Right renal cortex interstitium (tissue), 3 donors: Measurements from ENCODE around the gene ASXL1. TPM values are rescaled to one million over a fixed set of nuclear protein-coding genes. Genes with fewer than 3 reads are reported as not detected.

ENCODE experiments used
- DNase-seq, 3 donors: peaks; one replicate each; pipeline ENCODE4 v3.0.0-alpha.2; 2013; ENCODE audit warnings: low read depth in 3 of 3, low spot score in 2 of 3
- polyA plus RNA-seq, 3 donors: library from polyadenylated mRNA; unstranded; fragments of 120-200 nt; gene quantifications; one replicate each; pipeline ENCODE4 v1.2.1, GENCODE V29; 2013; ENCODE audit not compliant: insufficient read length in 3 of 3

Gene ASXL1
- polyA plus RNA-seq, 3 donors, result 55.8 to 58.9 (median 58.6) TPM

DNA sequence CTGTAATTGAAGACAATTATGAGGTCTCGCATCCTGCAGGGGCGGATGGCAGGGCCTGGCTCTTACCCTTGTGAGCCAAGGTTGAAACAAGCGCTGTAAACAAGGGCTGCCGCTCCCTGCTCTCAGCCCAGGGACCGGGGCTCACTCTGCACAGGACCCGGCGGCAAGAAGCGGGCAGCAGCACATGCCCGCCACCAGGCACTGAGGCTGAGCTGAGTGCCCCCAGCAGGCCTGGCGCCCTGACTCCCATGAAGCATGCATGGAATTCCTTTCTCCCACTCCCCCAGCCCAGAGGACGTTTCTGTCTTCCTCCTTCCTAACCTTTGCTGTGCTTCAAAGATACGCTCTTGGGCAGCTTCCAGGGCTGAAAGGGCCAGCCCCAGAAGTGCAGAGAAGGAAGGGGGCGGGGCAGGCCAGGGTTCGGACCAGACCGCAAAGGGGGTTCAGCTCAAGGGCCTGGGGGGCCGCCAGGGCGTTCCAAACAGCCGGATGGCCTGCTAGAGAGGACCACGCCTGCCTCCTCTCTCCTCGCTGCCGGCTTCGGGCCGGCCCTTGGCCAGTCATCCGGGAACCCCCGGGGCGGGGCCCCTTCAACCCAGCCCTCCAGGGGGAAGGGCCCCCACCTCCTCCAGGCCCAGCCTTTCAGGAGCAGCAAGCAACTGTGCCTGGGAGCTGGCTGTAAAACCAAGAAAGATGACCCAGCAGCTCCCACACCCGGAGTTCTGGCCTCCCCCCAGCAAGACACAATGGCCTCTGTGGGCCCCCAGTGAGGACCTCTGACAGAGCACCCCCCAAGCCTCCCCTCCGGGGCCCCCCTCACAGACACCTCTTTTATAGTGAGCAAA is 117.1 kb downstream of the ASXL1 start:
- peak; percentile 77 to 85 (median 81) for DNase-seq

DNA sequence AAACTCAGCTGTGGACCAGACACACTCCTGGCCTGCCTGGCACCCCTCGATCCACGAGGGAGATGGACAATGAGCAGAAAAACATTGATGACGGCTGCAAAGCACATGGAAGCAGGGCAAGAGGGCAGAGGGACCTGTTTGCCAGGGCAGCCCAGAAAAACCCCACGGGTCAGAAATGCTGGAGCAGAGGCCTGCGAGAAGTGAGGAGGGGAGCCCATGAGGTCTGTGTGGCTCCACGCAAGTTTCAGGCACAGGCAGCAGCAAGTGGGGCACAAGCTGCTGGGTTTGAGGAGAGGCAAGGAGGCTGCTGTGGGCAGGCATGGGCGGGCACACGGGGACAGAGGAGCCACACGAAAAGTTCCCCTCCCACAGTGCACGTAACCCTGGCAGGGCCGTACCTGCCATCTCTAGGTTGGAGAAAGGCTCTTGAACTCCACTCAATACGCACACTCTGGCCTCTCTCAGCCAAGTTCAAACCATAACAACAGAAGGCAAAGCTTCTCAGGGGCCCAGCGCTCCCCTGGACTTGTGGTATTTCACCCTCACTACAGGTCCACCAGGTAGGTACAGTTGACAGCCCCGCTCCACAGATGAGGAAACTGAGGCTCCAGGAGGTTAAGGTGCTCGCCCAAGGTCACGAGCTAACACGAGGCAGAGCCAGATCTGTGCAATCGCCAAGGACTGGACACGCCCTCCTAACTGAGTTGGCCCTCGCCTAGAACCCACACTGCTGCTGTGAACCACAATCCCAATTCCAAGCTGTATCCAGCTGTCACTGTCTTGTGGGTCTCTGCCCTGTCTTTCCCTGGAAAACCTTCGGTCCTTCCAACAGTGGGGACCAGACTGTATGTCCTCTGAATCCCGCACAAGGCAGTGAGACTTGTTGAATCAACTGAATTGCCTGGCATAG is 118.8 kb downstream of the ASXL1 start:
- no peak for DNase-seq

DNA sequence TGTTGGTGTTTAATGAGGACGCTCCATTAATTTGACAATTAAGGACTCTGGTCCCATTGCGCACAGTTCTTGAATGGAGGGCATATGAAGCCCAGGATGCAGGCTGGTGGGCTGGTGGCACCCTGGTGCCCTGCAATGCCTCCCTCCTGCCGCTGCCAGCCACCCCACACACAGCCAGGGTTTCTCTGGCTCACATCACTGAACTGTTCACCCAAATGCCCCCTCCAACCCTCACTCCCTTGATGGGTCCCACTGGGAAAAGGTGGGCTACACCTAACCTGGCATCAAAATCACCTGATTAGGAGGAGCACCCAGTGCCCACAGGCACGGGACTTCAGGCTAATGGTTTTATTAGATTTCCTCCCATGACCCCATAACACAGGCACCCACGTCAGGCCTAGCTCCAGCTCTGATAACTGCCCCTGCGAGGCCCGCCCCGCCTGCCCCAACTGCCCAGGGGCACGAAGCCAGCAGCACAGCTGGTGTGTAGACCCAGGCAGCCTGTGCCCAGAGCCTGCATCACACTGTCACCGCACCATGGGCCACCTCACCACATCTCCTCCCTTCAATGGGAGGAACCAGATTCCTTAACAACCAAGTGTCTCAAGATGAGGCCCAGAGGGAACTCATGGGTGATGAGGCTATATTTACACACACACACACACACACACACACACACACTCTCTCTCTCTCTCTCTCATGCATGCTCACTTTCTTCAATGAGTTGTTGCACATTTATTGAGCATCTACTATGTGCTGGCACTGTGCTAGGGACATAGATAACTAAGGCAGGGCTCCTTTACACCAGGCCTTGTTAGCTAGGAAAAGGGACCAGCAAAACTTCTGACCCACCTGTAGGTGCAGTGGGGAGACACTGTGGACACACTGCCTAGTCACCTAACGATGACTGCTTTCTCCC is 119.7 kb downstream of the ASXL1 start:
- no peak for DNase-seq

DNA sequence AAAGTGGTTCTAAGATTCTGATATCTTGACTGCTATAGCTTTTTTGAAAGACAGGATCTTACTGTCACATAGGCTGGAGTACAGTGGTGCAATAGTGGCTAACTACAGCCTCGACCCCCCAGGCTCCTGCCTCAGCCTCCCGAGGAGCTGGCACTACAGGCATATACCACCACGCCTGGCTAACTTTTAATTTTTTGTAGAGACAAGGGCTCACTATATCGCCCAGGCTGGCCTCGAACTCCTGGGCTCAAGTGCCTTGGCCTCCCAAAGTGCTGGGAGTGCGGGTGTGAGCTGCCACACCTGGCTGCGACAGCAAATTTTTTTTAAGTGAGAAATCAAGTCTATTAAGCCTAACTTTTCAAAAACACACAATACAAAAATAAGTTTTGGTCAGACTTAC is 120.4 kb downstream of the ASXL1 start:
- DNase-seq, result no peak

DNA sequence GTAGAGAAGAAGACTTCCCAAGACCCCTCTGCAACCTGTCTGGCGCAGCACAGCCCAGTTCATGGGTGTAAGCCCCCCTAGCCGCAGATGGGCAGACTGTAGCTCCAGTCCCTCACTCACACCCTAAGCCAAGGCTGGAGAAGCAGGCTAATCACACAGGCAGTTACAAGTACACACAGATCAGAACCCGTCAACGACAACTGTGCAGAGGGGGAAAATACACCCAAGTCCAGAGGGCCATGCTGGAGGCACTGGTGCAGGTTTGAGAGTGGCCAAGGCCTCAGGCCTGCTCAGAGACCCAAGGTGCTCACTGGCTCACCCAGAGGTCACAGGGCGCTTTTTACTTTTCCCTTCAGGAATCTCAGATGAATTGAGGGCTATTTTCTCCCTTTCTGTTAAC is 120.9 kb downstream of the ASXL1 start:
- no peak for DNase-seq

DNA sequence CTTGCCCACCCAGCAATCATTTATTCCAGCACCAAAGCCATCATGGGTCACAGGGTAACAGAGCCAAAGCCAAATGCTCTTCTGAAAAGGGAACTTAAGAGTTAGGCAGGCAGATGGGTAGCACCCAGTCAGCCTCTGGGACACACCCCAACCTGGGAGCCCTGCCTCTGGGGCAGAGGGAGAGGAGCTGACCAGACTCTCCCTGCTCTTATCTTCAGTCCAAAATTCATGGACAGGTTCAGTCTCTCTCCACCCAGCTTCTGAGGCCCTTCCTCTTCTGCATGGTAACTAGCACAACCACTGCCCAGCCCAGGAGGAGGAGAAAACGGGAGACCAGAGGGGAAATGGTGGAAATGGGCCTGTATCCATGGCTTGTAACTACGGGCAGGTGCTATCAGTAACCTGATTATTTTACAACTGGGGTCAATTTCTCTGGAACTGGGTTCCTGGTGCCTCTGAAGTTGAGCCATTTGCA is 121.6 kb downstream of the ASXL1 start:
- no peak for DNase-seq

DNA sequence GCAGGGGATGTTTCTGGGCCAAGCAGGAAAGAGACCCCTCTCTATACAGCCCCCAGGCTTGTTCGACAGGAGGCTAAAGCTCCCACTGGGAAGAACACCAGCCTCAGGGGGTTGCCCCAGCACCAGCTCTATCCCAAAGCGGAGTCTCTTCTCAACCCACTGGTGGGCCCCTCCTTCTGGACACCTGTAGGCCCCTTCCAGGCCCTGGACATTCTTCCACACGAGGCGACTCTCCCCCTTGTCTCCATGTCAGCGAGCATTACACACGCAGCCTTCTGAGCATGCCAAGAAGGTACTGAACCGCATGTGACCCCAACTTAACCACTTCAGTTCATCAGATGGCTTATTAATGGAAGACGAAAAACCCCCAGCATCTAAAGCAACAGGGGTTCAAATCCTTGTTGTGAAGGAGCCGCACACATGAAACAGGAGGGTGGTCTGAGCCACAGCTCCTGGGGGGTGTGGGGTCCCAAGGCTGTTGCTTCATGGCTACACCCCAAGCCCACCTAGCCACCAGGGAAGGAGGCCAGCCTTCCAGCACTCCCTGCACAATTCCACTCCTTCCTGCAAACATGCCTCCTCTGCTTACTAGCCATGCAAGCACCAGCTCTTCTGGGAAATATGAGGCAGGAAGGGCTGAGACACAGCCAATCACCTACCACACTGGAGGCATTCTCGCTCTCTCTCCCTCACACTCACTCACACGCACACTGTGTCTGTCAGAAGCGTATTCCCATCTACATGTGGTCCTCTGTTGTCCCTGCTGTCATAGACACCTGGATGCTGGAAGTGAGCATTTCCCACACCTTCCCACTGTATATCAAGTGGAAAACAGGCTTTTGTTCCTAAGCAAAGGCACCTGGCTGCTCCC is 122.5 kb downstream of the ASXL1 start:
- no peak for DNase-seq

DNA sequence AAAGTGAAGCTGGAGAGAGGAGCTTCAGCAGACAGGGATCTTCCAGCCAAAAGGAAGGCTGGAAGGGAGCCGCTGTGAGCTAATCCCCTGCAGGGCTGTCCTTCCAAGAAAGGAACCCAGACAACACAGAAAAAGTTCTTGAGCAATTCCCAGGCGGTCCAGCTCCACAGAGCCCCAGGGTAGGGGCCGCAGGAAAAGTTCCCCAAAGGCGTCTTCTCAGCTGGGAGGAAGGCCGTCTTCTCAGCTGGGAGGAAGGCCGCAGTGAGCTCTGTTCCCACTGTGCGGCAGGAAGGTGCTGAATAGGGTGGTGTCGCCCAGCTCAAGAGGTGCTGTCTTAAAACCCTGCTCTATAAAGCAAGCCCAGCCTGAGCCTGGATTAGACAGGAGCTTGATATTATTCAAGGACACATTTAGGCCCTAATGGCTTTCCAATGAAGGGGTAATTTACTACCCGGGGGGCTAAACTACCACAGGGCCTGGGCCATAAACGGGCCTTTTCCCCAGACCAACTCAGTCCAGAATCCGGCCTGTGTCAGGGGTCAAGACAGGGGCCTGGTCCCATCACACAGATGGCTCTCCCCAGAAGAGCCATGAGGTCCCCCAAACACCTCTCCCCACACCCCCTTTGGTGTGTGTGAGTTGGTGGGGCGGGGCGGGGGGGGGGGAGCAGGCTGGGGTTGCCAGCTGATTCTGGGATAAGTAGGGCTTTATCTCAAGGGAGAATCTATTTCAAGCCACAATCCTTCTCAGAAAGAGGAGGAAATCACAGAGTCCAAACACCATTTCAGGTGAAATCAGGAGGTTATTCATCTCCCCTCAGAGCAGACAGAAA is 123.4 kb downstream of the ASXL1 start:
- DNase-seq, result no peak

DNA sequence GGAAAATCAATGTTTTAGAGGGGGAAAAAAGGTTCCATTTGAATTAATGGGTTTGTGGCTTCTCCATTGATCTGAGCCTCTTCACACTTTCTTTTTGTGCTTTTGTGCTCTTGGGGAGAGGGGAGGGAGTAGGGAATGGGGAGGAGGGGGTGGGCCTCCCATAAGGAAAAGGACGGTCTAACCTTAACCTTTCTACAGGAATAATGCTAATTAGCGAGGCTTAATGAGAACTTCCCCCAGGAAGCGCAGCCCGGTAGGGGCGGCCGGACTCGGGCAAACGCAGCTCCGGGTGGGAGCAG is 124.0 kb downstream of the ASXL1 start:
- no peak for DNase-seq

DNA sequence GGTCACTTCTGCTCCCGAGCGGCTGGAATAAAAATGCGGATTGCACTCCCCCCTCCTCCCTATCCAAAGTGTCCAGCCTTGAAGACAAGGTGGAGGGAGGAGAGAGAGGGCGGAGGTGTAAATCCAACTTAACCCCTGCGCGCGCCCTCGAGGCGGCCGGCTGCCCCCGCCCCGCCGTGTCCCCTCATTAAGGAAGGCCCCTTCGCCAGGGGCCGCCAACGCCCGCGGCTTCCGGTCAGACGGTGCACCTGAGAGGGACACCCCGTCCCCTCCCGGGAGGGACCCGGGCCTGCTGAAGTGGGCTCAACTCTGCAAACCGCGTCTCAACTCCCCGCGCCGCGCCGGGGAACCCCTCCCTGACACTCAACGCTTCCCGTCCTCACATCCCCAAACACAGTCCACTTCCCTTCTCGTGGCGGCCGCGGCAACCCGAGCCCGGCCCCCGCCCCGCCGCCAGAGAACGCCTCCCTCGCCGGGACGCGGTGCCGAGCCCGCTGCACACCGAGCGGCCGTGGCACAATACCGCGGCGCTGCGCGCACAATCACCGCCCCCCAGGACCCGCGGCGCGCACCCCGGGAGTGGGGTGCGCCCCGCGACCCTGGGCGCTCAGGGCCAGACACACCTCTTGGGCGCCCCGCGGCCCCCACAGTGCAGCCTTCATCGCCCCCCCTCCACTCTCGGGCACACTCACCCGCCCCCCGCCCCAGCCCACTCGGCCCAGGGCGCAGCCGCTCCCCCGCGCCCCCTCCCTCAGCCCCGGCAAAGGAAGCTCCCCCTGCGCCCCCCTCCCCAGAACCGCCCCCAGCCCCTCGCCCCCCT is 124.5 kb downstream of the ASXL1 start:
- DNase-seq, result no peak

DNA sequence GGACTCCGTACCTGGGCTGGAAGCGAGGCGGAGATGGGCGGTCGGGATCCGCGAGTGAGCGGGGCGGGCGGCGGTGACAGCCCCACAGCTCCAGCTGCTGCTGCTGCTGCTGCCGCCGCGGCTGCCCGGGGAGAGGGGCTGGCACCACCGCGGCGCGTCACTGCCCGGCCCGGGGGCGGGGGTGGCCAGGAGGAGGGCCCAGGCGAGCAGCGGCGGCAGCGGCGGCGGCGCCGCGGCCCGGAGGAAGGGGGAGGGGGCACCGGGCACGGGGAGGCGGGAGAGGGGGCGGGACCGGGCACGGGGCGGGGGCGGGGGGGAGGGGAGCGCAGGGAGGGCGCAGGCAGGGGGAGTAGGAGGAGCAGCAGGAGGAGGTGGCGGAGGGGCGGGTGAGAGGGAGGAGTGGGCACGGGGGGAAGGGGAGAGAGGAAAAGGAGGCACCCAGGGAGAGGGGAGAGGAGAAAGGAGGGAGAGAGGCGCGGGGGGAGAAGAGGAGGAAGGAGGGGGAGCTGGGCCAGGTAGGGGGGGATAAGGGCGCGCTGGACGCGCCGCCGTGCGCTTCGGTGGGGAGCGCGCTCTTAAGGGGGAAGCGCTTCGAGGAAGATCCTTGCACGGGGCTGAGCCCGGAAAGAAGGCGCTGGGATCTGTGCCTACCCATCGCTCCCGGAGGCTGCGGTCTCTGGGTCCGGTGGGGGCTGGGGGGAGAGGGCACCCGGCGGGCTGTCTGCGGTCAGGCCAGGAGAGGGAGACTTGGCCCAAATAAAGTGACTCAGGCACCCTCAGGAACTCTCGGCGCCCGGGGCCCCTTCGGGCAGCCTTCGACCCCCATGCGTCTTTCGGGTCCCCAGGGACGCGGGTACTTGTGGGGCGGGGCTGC is 125.5 kb downstream of the ASXL1 start:
- peak in 1 of 3 donors; percentile 67 for DNase-seq

DNA sequence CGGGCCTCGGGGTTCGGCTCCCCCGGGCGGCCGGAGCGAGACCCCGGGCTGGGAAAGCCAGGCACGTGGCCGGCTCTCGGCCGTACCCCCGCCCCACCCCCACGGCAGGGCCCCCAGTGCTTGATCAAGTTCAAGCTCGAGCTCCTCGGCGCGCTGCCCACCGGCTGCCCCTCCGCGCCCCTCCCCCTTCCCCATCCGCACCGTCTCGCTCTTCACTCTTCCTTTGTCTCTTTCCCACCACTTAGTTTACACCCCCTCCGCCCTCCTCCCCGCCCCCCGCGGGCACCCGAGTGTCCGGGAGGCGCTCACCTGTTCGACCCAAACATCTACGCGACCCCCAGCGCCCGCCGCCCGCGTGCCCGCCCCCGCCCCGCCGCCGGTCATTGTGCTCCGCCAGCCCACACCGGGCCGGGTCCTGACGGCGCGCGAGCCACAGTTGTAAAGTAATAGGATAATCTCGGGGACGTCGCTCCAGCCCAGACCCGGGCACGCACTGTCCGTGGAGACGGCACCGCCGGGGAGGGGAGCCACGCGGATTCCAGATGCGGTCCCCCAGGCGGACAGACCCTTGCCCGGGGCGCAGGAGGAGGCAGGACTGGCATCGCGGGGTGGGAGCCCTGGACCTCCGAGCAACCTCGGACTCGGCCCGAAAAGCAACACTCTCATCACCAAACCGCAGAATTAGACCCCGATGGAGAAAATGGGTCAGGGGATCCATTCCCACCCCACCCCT is 126.3 kb downstream of the ASXL1 start:
- DNase-seq, result no peak

DNA sequence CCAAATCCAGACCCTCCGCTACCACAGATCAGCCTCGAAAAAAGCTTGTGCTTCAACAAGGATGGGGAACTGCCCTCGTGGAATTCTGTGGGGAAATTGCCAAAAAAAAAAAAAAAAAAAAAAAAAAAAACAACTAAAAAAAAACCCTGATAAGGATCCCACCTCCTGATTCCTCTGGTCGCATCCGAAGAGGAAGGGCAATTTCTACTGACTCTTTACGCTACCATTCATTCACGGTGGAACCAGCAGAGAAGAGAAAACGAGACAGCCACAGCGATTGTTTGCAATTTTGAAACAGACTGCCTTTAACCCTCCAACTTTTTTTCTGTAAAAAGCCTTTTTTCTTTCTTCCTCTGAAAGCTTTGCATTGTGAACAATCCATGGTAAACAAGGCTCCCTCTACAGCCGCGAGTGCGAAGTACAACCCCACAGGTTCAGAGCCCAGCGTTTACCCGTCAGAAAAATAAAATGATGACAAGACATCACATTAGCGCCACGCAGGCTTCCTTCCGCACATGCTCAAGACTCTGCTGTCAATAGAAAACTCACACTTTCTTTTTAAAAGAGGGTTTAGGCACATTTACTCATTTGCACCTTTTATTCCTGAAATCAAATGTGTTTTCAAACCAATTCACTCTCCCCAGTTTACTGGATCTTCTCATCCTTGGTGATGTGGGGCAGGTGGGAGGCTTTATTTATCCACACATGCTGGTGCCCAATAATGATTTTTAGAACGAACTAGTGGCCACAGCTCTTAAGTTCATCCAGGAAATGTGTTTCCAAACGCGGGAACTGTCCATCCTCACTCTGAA is 127.0 kb downstream of the ASXL1 start:
- DNase-seq, result peak in 1 of 3 donors; percentile 78

DNA sequence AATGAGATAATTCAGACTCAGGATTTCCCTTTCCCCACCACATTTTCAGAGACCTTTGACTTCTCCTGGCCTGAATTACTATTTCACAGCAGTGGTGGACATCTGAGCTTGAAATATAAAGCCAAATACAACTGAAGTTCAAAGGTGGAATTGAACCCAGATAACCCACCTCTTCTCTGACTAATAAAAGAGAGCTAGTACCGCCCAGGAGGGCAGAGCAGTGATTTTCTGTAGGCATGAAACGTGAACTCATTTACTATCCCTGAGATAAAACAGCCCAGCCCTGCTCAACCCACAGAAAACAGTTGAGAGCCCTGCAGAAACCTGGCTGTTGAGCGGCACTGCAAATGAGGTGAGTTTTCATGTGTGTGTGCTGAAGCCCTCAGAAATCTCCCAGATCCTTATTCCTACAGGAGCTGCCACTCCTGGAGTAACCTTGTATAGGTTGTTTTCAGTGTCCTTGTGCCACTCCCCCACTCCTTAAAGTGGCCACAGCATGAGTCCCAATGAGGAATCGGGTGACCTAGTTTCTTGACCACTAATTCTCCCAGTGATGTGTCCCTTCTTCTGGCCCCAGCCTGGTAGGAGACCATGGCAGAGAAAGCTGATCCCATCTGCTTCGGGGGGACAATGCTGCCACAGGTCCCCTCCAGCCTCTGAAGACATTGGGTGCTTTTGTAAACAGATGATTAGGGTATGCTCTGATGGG is 127.8 kb downstream of the ASXL1 start:
- DNase-seq, result no peak

DNA sequence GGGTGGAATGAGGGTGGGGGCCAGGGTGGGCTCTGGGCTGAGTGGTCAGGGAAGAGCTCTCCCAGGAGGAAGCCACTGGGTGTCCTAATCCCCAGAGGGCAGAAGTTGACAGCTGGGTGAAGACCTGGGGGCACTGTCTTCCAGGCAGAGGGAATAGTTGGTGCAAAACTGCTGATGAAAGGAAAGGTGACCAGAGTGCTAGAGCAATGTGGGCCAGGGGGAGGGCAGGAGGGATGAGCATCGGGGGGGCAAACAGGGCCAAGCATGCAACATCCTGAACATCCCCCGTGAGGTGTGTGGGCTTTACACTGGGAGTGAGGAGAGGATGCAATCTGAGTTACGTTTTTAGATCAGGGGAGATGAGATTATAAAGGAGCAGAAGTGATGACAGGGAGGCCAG is 129.2 kb downstream of the ASXL1 start:
- DNase-seq, result no peak
